HepG2 (cell line): ENCODE results near the gene UGGT1. TPM values are rescaled to one million over a fixed set of nuclear protein-coding genes. Genes with fewer than 3 reads are reported as not detected.

Experiments
- ATAC-seq: fragments of 200-7000 bp; cut with Tn5 transposase; 3 replicates; pipeline ENCODE4 v1.9.1; 2020; ENCODE audit warnings: mild to moderate bottlenecking, moderate library complexity
- BruUV-seq: library from RNA; stranded (reverse); fragments of 400-500 nt; replicated peaks from 2 replicates; lab custom pipeline; 2021; lab: Mats Ljungman, UMichigan
- CTCF ChIA-PET: fragments of 300-600 bp; formaldehyde crosslinking; extraction: SDS; loops from one replicate; lab custom pipeline; 2021; ENCODE audit warnings: low total read pairs, inconsistent platforms, low intra/inter-chr PET ratio; lab: Yijun Ruan, JAX
- POLR2A ChIA-PET: fragments of 350-600 bp; sonication (Branson Sonifier 250); formaldehyde crosslinking; loops from one replicate; lab custom pipeline; 2020; ENCODE audit warnings: antibody characterized with exemption, inconsistent platforms; lab: Yijun Ruan, JAX
- DNase-seq: peaks from one replicate; pipeline ENCODE4 v3.0.0-alpha.2; 2015; ENCODE audit warnings: low spot score
- FAIRE-seq: peaks from 3 replicates; lab custom pipeline; 2011; peaks lifted over from hg19 to GRCh38; lab: Jason Lieb, UNC
- H2AFZ ChIP-seq: one replicate; pipeline ENCODE4 v1.6.1; 2011; ENCODE audit warnings: low read length, inconsistent platforms
- H3K27ac ChIP-seq: fragments of 300-600 bp; 3 replicates; pipeline ENCODE4 v1.8.0; 2011; ENCODE audit warnings: mixed run types, mild to moderate bottlenecking, mixed read lengths, low read length, inconsistent platforms; ENCODE audit not compliant: insufficient read depth; ENCODE audit errors: extremely low read length
- H3K27me3 ChIP-seq, 2 experiments: fragments of 200-600 bp in 1 of 2; 2 replicates in 1 of 2; 3 replicates in 1 of 2; pipeline versions ENCODE4 v1.6.0 to v1.8.0; 2011; ENCODE audit warnings: low read length in 2 of 2, mild to moderate bottlenecking in 2 of 2, moderate library complexity in 2 of 2, inconsistent platforms in 1 of 2; ENCODE audit not compliant: insufficient read depth in 2 of 2, control insufficient read depth in 1 of 2
- H3K36me3 ChIP-seq, 2 experiments: fragments of 200-600 bp in 1 of 2; replicated peaks in 1 of 2; 2 replicates in 1 of 2; 3 replicates in 1 of 2; pipeline versions ENCODE4 v1.5.1 to v1.8.0; 2011; ENCODE audit warnings: low read length in 2 of 2, inconsistent platforms in 1 of 2; ENCODE audit not compliant: insufficient read depth in 2 of 2, control insufficient read depth in 1 of 2
- H3K4me1 ChIP-seq: 2 replicates; pipeline ENCODE4 v1.5.1; 2012; ENCODE audit warnings: low read length, inconsistent platforms; ENCODE audit not compliant: insufficient read depth
- H3K4me2 ChIP-seq: 2 replicates; pipeline ENCODE4 v1.6.0; 2011; ENCODE audit warnings: low read depth, low read length, inconsistent platforms
- H3K4me3 ChIP-seq, 3 experiments: fragments of 200-600 bp in 1 of 3; sonication (generic), shearing (Covaris generic) in 1 of 3; replicated peaks in 1 of 3; 2 replicates each; pipeline ENCODE4 v1.5.1; 2011 to 2016; ENCODE audit warnings: low read length in 3 of 3, inconsistent platforms in 2 of 3, low read depth in 2 of 3, mild to moderate bottlenecking in 2 of 3, control low read depth in 1 of 3, mixed read lengths in 1 of 3; ENCODE audit not compliant: insufficient read depth in 1 of 3
- H3K79me2 ChIP-seq: one replicate; pipeline ENCODE4 v1.6.1; 2011; ENCODE audit warnings: low read length, inconsistent platforms; ENCODE audit not compliant: insufficient read depth
- H3K9ac ChIP-seq: 2 replicates; pipeline ENCODE4 v1.6.0; 2011; ENCODE audit warnings: mild to moderate bottlenecking, low read depth, low read length, inconsistent platforms; ENCODE audit not compliant: insufficient read depth
- H3K9me3 ChIP-seq: 2 replicates; pipeline ENCODE4 v1.5.1; 2012; ENCODE audit warnings: mild to moderate bottlenecking, low read length
- H4K20me1 ChIP-seq: 2 replicates; pipeline ENCODE4 v1.6.0; 2011; ENCODE audit warnings: inconsistent platforms, mild to moderate bottlenecking, low read length, moderate library complexity; ENCODE audit not compliant: insufficient read depth
- ARID3A ChIP-seq: IDR thresholded peaks from 2 replicates; pipeline ENCODE4 v1.6.1; 2012; ENCODE audit warnings: low read depth, low read length, improper control_type of control experiment
- EHMT2 ChIP-seq: fragments of 200-600 bp; sonication (generic); IDR thresholded peaks from 2 replicates; pipeline ENCODE4 v1.7.0; 2017; ENCODE audit warnings: antibody characterized with exemption, low read depth, low read length, borderline replicate concordance
- GATAD1 ChIP-seq: IDR thresholded peaks from 2 replicates; pipeline ENCODE4 v1.6.1; 2016; ENCODE audit warnings: missing genetic modification reagents, missing compliant biosample characterization
- KLF15 ChIP-seq: sonication (generic); formaldehyde crosslinking; IDR thresholded peaks from 2 replicates; pipeline ENCODE4 v1.8.1; 2023; ENCODE audit warnings: borderline replicate concordance, mild to moderate bottlenecking, inconsistent platforms, missing genetic modification reagents, mixed read lengths
- MAFF ChIP-seq: IDR thresholded peaks from 2 replicates; pipeline ENCODE4 v1.6.1; 2011; ENCODE audit warnings: low read depth, low read length, improper control_type of control experiment
- MAFK ChIP-seq, 2 experiments: IDR thresholded peaks in 1 of 2; conservative IDR thresholded peaks in 1 of 2; 2 replicates each; pipeline ENCODE4 v1.6.1; 2011; ENCODE audit warnings: improper control_type of control experiment in 2 of 2, low read length in 2 of 2
- NCOA2 ChIP-seq: sonication (generic); formaldehyde crosslinking; IDR thresholded peaks from 2 replicates; pipeline ENCODE4 v1.8.0; 2022; ENCODE audit warnings: inconsistent platforms
- SALL2 ChIP-seq: sonication (generic); formaldehyde crosslinking; IDR thresholded peaks from 2 replicates; pipeline ENCODE4 v1.8.1; 2023; ENCODE audit warnings: mild to moderate bottlenecking, missing genetic modification reagents, inconsistent platforms
- SETDB1 ChIP-seq: sonication (generic); formaldehyde crosslinking; IDR thresholded peaks from 2 replicates; pipeline ENCODE4 v1.5.1; 2020; ENCODE audit warnings: missing genetic modification reagents, mild to moderate bottlenecking, borderline replicate concordance
- SNRNP70 ChIP-seq: fragments of 200-400 bp; formaldehyde crosslinking; IDR thresholded peaks from 2 replicates; pipeline ENCODE4 v1.6.1; 2017; ENCODE audit warnings: mild to moderate bottlenecking, low read depth, low read length, moderate library complexity
- SPEN ChIP-seq: sonication (generic); formaldehyde crosslinking; IDR thresholded peaks from 2 replicates; pipeline ENCODE4 v1.5.1; 2020; ENCODE audit warnings: low read depth, mild to moderate bottlenecking, missing genetic modification reagents
- TRIM24 ChIP-seq: sonication (generic); formaldehyde crosslinking; IDR thresholded peaks from 2 replicates; pipeline ENCODE4 v1.8.0; 2022; ENCODE audit warnings: mild to moderate bottlenecking, missing genetic modification reagents
- ZNF121 ChIP-seq: sonication (generic); formaldehyde crosslinking; IDR thresholded peaks from 2 replicates; pipeline ENCODE4 v1.5.0; 2020; ENCODE audit warnings: mild to moderate bottlenecking, missing genetic modification reagents
- ZNF205 ChIP-seq: IDR thresholded peaks from 2 replicates; pipeline ENCODE4 v1.6.1; 2018; ENCODE audit warnings: missing biosample characterization, missing genetic modification reagents
- ZNF891 ChIP-seq: sonication (generic); formaldehyde crosslinking; IDR thresholded peaks from 2 replicates; pipeline ENCODE4 v1.5.0; 2020; ENCODE audit warnings: mild to moderate bottlenecking, missing genetic modification reagents
- WGBS: methylation state at CpG from one replicate; pipeline ENCODE4 v1.1.6; 2017; ENCODE audit warnings: low lambda C conversion rate; 5-methylcytosine and 5-hydroxymethylcytosine counted together
- in situ Hi-C: cut with HindIII; loops from 2 replicates; pipeline ENCODE4 v1.10.0; 2017; ENCODE audit warnings: low pct_unique_long_range_greater_than_20kb; ENCODE audit not compliant: extremely low pct_ligation_motif_present
- intact Hi-C: fragments of 100-400 bp; cut with micrococcal nuclease; formaldehyde crosslinking; loops from one replicate; pipeline ENCODE4 v1.10.0; 2022; ENCODE audit not compliant: unreplicated experiment
- polyA plus RNA-seq, 8 experiments: library from polyadenylated mRNA; depleted of rRNA in 3 of 8; stranded (reverse) in 7 of 8; unstranded in 1 of 8; fragments of >200 nt; fragmentation: Illumina TruSeq in 4 of 8; extraction: Trizol in 4 of 8; gene quantifications; 2 replicates each; pipeline versions ENCODE4 v1.2.1 to v1.2.3, GENCODE V29; 2011 to 2016; ENCODE audit warnings: low read depth in 4 of 8, missing spikeins in 1 of 8, mixed read lengths in 1 of 8; ENCODE audit not compliant: insufficient read depth in 1 of 8
- total RNA-seq, 5 experiments: library from RNA; depleted of rRNA; stranded (reverse); fragments of >200 nt; fragmentation: Illumina TruSeq; extraction: Trizol; gene quantifications; 2 replicates each; pipeline ENCODE4 v1.2.3, GENCODE V29; 2016; ENCODE audit warnings: low read depth in 1 of 5
- TF ChIP-seq, protein P1 (sequence below): fragments of 450-650 bp; IDR thresholded peaks from 2 replicates; pipeline ENCODE4 v1.6.1; 2016

Gene UGGT1
- total and polyA plus RNA-seq, 2 of the 13 experiments (the other 11 are each of a cell fraction or from before 2014, with no cell fraction given), result 35.8 to 83.2 TPM

DNA sequence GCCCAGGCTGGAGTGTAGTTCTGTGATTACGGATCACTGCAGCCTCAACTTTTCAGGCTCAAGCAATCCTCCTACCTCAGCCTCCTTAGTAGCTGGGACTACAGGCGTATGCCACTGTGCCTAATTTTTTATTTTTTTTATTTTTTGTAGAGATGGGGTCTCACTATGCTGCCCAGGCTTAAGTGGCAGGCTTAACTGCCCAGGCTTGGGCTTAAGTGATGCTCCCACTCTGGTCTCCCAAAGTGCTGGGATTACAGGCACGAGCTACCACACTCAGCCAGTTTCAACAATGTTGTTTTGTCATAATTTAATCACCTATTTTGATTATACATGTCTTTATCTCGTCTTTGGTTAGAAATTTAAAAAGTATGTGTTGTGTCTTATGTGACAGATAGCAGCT, 18.2 kb downstream of the UGGT1 start:
- BruUV-seq, result no TSS peak
- CTCF ChIA-PET, result no interaction called here
- in situ Hi-C loops, result no loop called here
- DNase-seq (no peak), ATAC-seq (no peak)
- Histone ChIP-seq H3K27ac (no peak overlapping the region), H4K20me1 (no peaks in the 10 kb centered on the region)
- TF ChIP-seq TRIM24 (CRISPR knock-in tag) (no peak), ZNF121 (CRISPR knock-in tag) (peak; percentile 74; the same call in 1 of the 2 replicates)
- TF ChIP-seq, all 625 proteins: peak for 1
- H3K4me3 ChIP-seq, result no peak overlapping the region
- intact Hi-C loops, result loop anchor here (10.0 kb wide), 1 partner anchor 46 kb away; no protein-coding TSS in a partner anchor
- no peak overlapping the region for H3K9ac ChIP-seq
- no peak for FAIRE-seq
- 99% methylated on average over 4 of the region's 4 CpGs for WGBS
- H3K79me2 ChIP-seq, result peaks cover 2% of the 10 kb centered on the region
- H3K36me3 ChIP-seq, result peaks cover 26 to 50% of the 10 kb centered on the region in 2 experiments
- no peaks in the 10 kb centered on the region for H3K9me3 ChIP-seq
- no peaks in the 10 kb centered on the region for H3K27me3 ChIP-seq
- no peak overlapping the region for H2AFZ ChIP-seq
- H3K4me1 ChIP-seq, result no peaks in the 10 kb centered on the region
- no peak overlapping the region for H3K4me2 ChIP-seq
- POLR2A ChIA-PET, result no interaction called here

- Histone ChIP-seq H3K4me2 (no peak overlapping the region), H3K4me1 (no peaks in the 10 kb centered on the region), H3K79me2 (no peaks in the 10 kb centered on the region), H3K27me3 (no peaks in the 10 kb centered on the region), H3K9ac (no peak overlapping the region), H2AFZ (no peak overlapping the region), H3K4me3 (no peak overlapping the region), H3K27ac (no peak overlapping the region), H3K36me3 (peaks cover 30 to 70% of the 10 kb centered on the region in 2 experiments), H4K20me1 (no peaks in the 10 kb centered on the region), H3K9me3 (no peaks in the 10 kb centered on the region)
- intact Hi-C loops (no loop called here), in situ Hi-C loops (no loop called here)
- ChIA-PET CTCF (no interaction called here), POLR2A (no interaction called here)
- FAIRE-seq, result no peak
- no peak for ATAC-seq
- BruUV-seq, result no TSS peak
- DNase-seq, result no peak
- 84% methylated on average over 8 of the region's 8 CpGs for WGBS
- no peak for TF ChIP-seq SPEN
- no peak for TF ChIP-seq SETDB1 (CRISPR knock-in tag)
- TF ChIP-seq MAFK (conservative IDR thresholded peaks at IDR 0.05 in 1 of 2, IDR thresholded peaks at IDR 0.05 in 1 of 2; ENCODE audit: low read length in 2 of 2), result peak; percentile 77 to 88
- TF ChIP-seq NCOA2 (CRISPR knock-in tag), result no peak
- no peak for TF ChIP-seq ZNF891 (CRISPR knock-in tag)
- TF ChIP-seq ARID3A, result no peak
- TF ChIP-seq, protein P1, sequence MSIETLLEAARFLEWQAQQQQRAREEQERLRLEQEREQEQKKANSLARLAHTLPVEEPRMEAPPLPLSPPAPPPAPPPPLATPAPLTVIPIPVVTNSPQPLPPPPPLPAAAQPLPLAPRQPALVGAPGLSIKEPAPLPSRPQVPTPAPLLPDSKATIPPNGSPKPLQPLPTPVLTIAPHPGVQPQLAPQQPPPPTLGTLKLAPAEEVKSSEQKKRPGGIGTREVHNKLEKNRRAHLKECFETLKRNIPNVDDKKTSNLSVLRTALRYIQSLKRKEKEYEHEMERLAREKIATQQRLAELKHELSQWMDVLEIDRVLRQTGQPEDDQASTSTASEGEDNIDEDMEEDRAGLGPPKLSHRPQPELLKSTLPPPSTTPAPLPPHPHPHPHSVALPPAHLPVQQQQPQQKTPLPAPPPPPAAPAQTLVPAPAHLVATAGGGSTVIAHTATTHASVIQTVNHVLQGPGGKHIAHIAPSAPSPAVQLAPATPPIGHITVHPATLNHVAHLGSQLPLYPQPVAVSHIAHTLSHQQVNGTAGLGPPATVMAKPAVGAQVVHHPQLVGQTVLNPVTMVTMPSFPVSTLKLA, result no peak
- no peak for TF ChIP-seq KLF15 (CRISPR knock-in tag)
- TF ChIP-seq ZNF205 (CRISPR knock-in tag), result no peak
- TF ChIP-seq GATAD1 (CRISPR knock-in tag), result no peak
- no peak for TF ChIP-seq SALL2
- no peak for TF ChIP-seq SNRNP70
- peak; percentile 81 for TF ChIP-seq MAFF
- no peak for TF ChIP-seq EHMT2
Observed at GRCh38 chr2:128115921-128116623, 25.1 kb downstream of the UGGT1 start.
